ENCODE results near the gene BDP1. TPM values are rescaled to one million over a fixed set of nuclear protein-coding genes. Genes with fewer than 3 reads are reported as not detected.

The BDP1 gene
- total RNA-seq, 2 donors from 2014 or later, result 26.7 to 31.9 TPM

- 90 to 96% methylated on average over 4 of the region's 4 CpGs for WGBS, 2 experiments (ENCODE audit: insufficient coverage in 1 of 2, insufficient read length in 1 of 2)
- H3K27me3 ChIP-seq (ENCODE audit: control insufficient read depth, insufficient read depth, low read length, poor library complexity, severe bottlenecking), result no peaks in the 10 kb centered on the region
- H3K27ac ChIP-seq (ENCODE audit: low read depth, low read length), result no peak overlapping the region
- Mint-ChIP-seq H3K4me1 (no peaks in the 10 kb centered on the region), H3K27me3 (ENCODE audit: insufficient read depth) (no peaks in the 10 kb centered on the region), H3K27ac (no peak overlapping the region), H3K9me3 (peaks cover 10% of the 10 kb centered on the region), H3K4me3 (no peak overlapping the region), H3K36me3 (ENCODE audit: low read depth) (peaks cover 6% of the 10 kb centered on the region)
- H3K36me3 ChIP-seq (ENCODE audit: control insufficient read depth, insufficient read depth, low read length), result no peaks in the 10 kb centered on the region
- H3K4me3 ChIP-seq (ENCODE audit: low read length), result no peak overlapping the region
- H3K9me3 ChIP-seq (ENCODE audit: control insufficient read depth, low read length), result peaks cover 5% of the 10 kb centered on the region
- no peak for DNase-seq
- TF ChIP-seq CTCF (conservative IDR thresholded peaks at IDR 0.05), result no peak
- H3K9ac ChIP-seq (ENCODE audit: extremely low read depth, low read length, poor library complexity, severe bottlenecking), result no peak overlapping the region
- H3K4me1 ChIP-seq (ENCODE audit: control insufficient read depth, insufficient read depth, low read length), result no peaks in the 10 kb centered on the region
These were observed 127.6 kb downstream of the BDP1 start for GRCh38 chr5:71582945-71583584.

GRCh38 chr5:71586052-71586940 lies 130.8 kb downstream of the BDP1 start:
- TF ChIP-seq CTCF (conservative IDR thresholded peaks at IDR 0.05), result no peak
- Histone ChIP-seq H3K9me3 (ENCODE audit: control insufficient read depth, low read length) (no peaks in the 10 kb centered on the region), H3K9ac (ENCODE audit: extremely low read depth, low read length, poor library complexity, severe bottlenecking) (peak overlapping the region; percentile 66), H3K36me3 (ENCODE audit: control insufficient read depth, insufficient read depth, low read length) (no peaks in the 10 kb centered on the region), H3K27ac (ENCODE audit: low read depth, low read length) (no peak overlapping the region), H3K27me3 (ENCODE audit: control insufficient read depth, insufficient read depth, low read length, poor library complexity, severe bottlenecking) (no peaks in the 10 kb centered on the region), H3K4me3 (ENCODE audit: low read length) (peak overlapping the region; percentile 89), H3K4me1 (ENCODE audit: control insufficient read depth, insufficient read depth, low read length) (peaks cover 2% of the 10 kb centered on the region)
- no peak for DNase-seq
- Mint-ChIP-seq H3K9me3 (peaks cover 4% of the 10 kb centered on the region), H3K27ac (peak overlapping the region; percentile 92), H3K27me3 (ENCODE audit: insufficient read depth) (no peaks in the 10 kb centered on the region), H3K36me3 (ENCODE audit: low read depth) (no peaks in the 10 kb centered on the region), H3K4me1 (peaks cover 14% of the 10 kb centered on the region), H3K4me3 (peak overlapping the region; percentile 72)
- 91 to 95% methylated on average over 15 to 22 of the region's 22 CpGs for WGBS, 2 experiments (ENCODE audit: insufficient coverage in 1 of 2, insufficient read length in 1 of 2)

GRCh38 chr5:71586941-71587765 lies 131.7 kb downstream of the BDP1 start, which contains the start of gene MCCC2:
TSS of gene MCCC2 (plus strand) at chr5:71587340. CDS start at chr5:71587426, 86 bp downstream.
- Mint-ChIP-seq H3K9me3 (peaks cover 4% of the 10 kb centered on the region), H3K36me3 (ENCODE audit: low read depth) (no peaks in the 10 kb centered on the region), H3K27me3 (ENCODE audit: insufficient read depth) (no peaks in the 10 kb centered on the region), H3K4me1 (peaks cover 14% of the 10 kb centered on the region), H3K4me3 (peak within 1 kb of the TSS; percentile 72), H3K27ac (peak within 1 kb of the TSS; percentile 92)
- WGBS, 2 experiments (ENCODE audit: insufficient coverage in 1 of 2, insufficient read length in 1 of 2), result 4 to 19% methylated on average over 29 to 56 of the region's 56 CpGs
- H3K27me3 ChIP-seq (ENCODE audit: control insufficient read depth, insufficient read depth, low read length, poor library complexity, severe bottlenecking), result no peaks in the 10 kb centered on the region
- DNase-seq, result peak; percentile 97
- peak within 1 kb of the TSS; percentile 89 for H3K4me3 ChIP-seq (ENCODE audit: low read length)
- H3K27ac ChIP-seq (ENCODE audit: low read depth, low read length), result peak within 1 kb of the TSS; percentile 59
- H3K9me3 ChIP-seq (ENCODE audit: control insufficient read depth, low read length), result no peaks in the 10 kb centered on the region
- H3K9ac ChIP-seq (ENCODE audit: extremely low read depth, low read length, poor library complexity, severe bottlenecking), result peak within 1 kb of the TSS; percentile 66
- H3K36me3 ChIP-seq (ENCODE audit: control insufficient read depth, insufficient read depth, low read length), result no peaks in the 10 kb centered on the region
- TF ChIP-seq CTCF (conservative IDR thresholded peaks at IDR 0.05), result no peak
- H3K4me1 ChIP-seq (ENCODE audit: control insufficient read depth, insufficient read depth, low read length), result peaks cover 2% of the 10 kb centered on the region
